RCC 7860 (cell line): ENCODE results near the gene AHR.
"Not testable (repeated sequence)": the region's sequence is repeated elsewhere in the genome, so short reads cannot be mapped to it uniquely, and the experiment has no call there.

Source experiments
- DNase-seq: peaks from one replicate; pipeline ENCODE4 v3.0.0-alpha.2; 2015; ENCODE audit warnings: low spot score
- FAIRE-seq: peaks from 2 replicates; lab custom pipeline; 2012; peaks lifted over from hg19 to GRCh38; lab: Jason Lieb, UNC

Gene AHR

DNA sequence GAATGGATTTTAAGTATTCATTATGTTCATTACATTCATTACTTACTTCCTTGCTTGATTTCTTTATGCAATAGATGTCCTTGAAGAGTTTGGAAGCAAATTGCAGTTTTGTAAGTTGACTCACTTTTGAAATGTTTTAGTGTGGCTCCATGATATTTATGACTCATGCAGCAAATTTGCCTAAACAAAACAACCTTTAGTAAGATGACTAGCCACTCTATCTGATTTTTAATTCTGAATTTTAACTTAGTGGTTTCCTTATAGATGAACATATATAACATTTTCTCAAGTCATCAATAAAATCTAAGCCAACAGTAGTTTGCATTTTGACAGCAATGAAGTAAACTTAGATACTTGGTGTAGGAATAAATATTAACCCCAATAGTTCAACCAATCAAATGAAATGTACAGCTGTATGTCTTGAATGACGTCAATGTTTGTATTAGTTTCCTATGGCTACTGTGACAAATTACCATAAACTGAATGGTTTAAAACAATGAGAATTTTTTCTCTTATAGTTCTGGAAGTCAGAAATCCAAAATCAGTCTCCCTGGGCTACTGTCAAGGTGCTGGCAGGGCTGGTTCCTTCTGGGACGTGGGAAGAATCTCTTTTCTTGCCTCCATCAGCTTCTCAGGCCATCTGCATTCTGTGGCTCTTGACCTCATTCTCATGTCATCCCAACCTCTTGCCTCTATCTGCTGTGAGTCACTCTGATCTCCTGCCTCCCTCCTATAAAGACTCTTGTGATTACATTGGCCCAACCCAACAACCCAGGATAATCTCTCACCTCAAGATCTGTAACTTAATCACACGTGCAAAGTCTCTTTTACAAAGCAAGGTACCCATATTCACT is 73.4 kb downstream of the AHR start:
- FAIRE-seq (peak; percentile 97), DNase-seq (peak; percentile 99)

DNA sequence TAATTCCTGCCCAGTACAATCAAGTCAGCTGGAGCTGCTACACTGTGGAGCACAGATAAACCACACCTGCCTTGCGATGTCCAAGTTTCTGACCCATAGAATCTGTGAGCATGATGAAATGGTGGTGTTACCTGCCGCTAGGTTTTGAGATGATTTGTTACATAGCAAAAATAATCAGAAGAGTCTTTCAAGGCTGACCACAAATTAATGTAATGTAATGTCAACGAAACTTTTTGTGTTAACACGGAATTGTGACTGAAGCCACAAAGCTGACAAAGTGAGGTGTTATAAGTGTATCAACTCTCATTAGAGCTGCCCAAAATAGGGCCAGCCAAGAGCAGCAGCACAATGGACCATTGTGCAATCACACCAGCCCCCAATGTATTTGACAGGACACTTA is 75.7 kb downstream of the AHR start:
- FAIRE-seq (no peak), DNase-seq (no peak)

DNA sequence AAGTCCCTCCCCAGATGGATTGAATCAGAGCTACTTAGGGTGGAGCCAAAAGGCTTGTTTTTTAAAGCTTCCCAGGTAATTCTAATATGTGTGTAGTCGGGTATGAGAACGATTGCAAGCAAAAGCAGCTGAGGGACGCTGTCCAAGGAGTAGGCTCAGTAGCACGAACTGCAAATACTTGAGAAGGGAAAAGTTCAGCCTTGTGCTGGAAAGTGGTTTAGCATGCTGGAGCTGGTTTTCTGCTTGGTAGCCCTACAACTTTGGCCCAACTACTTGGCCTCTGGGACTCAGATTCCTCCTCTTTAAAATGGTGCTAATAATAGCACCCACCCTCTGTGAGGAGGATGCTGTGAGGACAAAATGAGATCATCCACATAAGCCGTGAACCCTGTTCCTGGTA is 76.2 kb downstream of the AHR start:
- DNase-seq (no peak), FAIRE-seq (peak; percentile 12)

DNA sequence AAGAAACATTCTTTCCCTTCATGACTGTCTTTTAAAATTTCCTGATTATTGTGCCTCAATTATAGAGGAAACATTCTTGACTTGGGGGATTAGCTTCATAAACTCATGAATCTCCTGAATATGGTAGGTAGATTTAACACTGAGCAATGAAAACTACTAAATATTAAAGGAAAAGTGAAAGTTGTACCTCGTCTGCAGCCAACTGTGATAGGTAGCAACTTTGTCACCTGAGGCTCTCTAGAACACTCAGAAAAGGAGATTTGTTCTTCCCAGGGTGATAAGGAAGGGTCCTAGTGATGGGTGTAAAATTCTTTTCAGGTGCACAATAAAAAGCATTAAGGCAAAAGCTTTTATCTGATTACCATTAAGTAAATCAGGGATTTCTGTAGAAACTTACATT is 78.1 kb downstream of the AHR start:
- DNase-seq (no peak), FAIRE-seq (no peak)

DNA sequence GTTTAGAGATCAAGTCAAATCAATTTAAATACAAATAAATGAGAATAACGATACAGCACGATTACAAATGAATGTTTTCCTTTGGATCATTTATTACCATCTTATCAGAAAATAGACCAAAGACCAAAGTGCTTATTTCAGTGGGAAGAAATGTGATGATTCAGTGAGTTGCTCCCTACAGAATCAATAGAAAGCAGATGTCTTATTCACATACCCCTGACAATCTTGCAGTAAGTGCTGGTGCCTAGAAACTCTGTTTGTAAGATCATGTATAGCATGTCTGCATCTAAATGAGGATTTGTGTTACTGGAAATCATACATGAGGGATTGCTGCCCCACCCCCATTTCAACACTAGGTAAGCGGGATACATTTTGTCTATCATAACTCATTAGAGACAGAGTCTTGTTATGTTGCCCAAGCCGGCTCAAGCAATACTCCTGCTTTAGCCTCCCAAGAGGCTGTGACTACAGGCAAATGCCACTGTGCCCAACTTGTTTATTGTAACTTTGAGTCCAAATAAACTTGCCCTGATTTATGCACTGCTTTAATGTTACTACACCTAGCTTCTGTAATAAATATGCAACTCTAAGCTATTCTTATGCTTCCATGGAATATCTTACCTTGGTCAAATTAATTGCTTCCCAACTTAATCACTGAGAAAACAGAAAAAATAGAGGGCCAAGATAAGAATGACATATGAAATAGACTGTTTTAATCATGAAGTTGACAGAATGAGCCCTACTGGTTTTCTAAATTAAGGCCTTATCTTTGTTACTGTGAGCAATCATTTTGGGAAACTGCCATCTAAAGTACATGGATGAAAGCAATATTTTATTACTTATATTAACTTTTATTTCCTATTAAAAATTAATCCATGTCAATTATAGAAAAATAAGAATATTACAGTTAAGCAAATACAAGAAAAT is 82.5 kb downstream of the AHR start:
- DNase-seq = no peak
- peak; percentile 85 for FAIRE-seq

DNA sequence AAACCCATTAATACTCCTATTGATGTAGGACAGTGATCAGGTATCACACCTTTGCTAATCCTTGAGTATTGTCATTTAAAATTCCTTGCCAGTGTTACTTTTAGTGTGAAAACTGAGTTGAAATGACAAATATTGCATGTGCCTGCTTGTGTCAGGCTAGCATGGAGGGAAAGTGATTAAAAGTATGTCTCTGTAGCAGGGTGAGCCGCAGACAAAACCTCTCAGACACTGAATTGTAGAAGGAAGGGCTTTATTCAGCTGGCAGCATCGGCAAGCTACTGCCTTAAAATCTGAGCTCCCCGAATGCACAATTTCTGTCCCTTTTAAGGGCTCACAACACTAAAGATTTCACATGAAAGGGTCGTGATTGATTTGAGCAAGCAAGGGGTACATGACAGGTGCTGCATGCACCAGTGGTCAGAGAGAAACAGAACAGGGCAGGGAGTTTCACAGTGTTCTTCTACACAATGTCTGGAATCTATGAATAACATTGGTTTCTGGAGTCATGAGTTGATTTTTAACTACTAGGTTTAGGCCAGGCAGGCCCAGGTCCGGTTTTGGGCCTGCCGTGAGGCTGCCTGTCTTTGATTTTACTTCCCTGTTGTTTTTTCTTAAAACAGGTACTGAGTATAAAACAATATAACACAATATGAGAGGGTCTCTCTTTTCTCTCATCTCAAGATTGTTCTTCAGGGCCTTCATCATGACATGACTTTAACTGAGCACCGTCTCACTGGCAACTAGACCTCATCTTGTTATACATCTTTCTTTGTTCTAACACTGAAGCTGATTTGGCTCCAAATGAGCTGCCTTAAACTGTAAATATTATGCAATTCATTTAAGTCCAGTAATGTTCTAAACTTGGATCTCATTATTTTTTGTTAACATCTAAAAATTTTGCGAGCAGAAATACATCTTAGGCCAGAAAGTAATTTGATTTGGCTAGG is 84.2 kb downstream of the AHR start:
- DNase-seq = peak; percentile 85
- FAIRE-seq = peak; percentile 96

DNA sequence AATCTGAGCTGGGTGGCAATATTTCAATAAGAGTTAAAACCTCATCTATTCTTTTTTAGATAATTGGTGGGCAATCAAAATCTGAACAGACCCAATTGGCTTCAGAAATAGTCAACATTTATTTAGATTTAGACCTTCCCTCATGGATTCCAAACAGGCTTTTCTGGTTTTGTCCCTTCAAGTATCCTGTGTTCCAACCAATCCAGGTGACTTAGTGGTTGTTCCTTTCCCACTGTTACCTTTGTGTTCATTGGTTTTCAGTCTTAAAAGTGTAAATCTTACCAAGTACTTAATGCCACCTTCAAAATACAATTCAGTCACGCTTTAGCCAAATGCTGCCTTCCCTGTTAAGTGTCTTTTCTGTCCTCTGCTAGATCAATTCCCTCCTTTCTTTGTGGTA is 85.9 kb downstream of the AHR start:
- FAIRE-seq = no peak

DNA sequence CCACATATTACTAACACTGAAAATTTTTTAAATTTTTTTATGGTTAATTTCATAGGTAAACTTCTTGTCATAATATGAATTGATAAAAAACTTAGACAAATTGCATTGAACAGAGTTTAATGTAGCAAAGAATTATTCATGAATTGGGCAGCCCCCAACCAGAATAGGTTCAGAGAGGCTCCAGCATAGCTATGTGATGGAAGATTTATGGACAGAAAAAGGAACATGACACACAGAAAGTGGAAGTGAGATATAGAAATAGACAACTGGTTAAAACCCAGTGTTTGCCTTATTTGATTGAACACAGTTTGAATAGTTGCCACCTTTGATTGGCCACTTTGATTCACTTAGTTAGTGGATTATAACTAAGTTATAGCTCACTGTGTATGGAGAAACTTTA is 87.2 kb downstream of the AHR start:
- DNase-seq = no peak
- FAIRE-seq = no peak

More for the DNA sequence above, 85.9 kb downstream of the AHR start:
- DNase-seq = no peak

DNA sequence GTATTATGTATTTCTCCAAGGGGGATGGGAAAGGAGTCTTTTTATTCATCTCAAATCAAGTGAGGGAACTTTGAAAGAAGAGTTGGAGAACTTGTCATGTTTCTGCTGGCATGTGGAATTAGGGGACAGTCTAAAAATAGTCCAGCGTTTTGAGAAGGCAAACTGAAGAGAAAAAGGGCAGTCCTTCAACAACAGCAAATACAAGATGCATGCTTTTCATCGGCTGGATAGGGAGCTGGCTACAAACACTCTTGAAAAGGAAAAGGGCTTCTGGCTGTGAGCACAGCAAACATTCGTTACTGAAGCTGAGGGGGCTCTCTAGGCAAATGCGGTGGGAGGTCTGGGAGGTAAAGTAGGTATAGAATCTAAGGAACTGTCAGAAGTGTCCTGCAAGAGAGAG is 91.9 kb downstream of the AHR start:
- DNase-seq = no peak
- FAIRE-seq = no peak

DNA sequence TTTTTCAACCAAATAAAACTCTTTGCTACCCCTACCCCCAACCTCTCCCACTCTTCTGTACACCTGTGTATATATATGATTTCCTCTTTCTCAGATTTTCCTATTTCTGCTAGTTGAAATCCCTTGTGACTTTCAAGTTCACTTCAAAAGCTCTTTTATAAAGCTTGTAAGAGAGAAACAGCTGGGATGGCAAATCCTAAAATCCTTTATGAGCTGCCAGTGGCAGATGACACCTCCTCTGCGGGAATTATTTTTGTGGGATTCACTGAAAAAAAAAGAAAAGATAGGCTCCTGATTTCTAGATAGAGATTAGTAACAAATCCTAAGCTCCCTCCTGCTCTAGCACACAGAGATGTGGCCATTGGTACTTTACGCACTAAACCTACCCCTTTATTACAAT is 92.9 kb downstream of the AHR start:
- no peak for DNase-seq
- no peak for FAIRE-seq

DNA sequence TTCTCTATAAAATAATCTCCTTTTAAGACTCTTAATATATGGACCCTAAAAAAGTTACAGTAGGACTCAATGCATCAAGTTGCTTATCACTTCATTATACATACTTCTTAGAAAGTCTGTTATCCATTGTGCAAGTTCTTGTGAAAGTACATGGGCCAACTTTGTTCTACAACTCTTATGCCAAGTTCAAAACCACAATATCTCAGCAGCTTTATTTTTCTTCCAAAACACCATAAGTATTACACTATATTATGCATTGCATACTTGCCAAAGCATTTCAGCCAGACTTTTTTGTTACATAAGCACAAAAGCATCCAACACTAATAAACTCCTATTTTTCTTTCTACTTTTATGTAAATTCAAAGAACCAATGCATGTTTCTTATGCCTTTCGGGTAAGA is 94.4 kb downstream of the AHR start:
- no peak for FAIRE-seq

DNA sequence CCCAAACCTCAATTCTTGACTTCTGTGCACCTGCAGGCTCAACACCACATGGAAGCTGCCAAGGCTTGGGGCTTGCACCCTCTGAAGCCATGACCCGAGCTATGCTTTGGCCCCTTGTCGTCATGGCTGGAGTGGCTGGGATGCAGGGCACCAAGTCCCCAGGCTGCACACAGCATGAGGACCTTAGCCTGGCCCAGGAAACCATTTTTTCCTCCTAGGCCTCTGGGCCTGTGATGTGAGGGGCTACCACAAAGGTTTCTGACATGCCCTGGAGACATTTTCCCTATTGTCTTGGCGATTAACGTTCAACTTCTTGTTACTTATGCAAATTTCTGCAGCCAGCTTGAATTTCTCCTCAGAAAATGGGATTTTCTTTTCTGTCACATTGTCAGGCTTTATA is 96.1 kb downstream of the AHR start:
- not testable (repeated sequence) for FAIRE-seq, DNase-seq

More for the DNA sequence above, 94.4 kb downstream of the AHR start:
- no peak for DNase-seq
